ENCODE data around the gene NAV1.
"Not testable (repeated sequence)": the region's sequence is repeated elsewhere in the genome, so short reads cannot be mapped to it uniquely, and the experiment has no call there.

Gene NAV1

GRCh38 chr1:201504799-201505502, 34.0 kb upstream of the NAV1 start:
- no peak for FAIRE-seq

DNA sequence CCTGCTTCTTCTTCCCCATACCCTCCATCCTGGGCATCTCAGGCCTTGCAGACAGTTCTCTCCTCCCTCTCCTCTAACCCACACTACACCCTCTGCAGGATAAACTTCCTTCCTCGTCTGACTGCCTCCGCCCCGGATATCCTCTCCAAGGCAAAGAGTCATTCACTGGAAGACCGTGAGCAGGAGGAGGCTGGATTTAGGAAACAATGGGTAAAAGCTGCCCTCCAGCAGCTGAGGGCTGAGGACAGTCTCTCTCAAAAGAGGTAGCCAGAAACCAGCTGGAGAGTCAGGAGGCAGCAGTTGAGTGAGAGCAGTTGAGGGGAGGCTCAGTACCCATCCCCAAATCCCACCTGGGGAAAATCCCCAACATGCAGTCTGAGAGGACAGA, 33.4 kb upstream of the NAV1 start:
- FAIRE-seq = no peak

DNA sequence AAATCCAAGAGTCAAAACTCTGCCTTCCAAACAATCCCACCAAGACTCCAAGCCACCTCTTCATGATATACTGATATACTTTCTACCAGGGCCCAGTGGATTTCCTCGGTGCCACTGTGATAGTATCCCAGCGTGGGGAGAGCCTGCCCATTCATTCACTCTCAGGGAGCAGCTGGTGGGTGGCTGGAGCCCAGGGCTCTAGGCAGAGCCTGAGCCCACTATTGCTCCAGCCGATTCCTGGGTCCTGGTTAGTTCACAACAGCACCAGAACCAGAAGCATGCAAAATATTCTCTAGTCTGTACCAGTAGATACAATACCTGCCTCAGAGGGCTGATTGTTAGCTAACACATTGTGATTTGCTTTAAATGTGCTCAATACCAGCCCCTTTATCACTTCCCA, 32.8 kb upstream of the NAV1 start:
- FAIRE-seq = no peak

- FAIRE-seq = no peak
These were observed 32.2 kb upstream of the NAV1 start, which contains the start of gene CSRP1 for GRCh38 chr1:201506557-201507359. Gene CSRP1 (minus strand): TSS chr1:201507123. CDS start chr1:201496303, 10,820 bp downstream.

- no peak for FAIRE-seq
These were observed 31.6 kb upstream of the NAV1 start for GRCh38 chr1:201507360-201507675.

DNA sequence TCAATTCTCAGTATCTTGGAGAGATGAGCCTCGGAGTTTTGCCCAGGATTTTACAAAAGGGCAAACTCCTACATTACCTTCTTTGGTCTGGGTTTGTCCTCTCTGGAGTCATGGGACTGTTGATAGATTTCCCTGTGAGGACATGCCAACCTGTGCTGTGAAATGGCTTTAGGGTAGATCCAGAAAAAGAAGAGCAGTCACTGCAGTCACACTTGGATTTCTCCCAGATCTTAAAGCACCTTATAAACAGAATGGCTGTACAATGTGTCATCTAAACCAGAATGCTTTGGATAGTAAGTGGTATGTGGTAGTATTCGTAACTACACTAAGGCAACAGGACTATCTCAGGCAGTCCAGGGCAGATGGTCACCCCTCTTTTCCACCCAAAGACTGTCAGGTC, 30.1 kb upstream of the NAV1 start:
- FAIRE-seq = no peak

- no peak for FAIRE-seq
These were observed 29.1 kb upstream of the NAV1 start for GRCh38 chr1:201509601-201510374.

DNA sequence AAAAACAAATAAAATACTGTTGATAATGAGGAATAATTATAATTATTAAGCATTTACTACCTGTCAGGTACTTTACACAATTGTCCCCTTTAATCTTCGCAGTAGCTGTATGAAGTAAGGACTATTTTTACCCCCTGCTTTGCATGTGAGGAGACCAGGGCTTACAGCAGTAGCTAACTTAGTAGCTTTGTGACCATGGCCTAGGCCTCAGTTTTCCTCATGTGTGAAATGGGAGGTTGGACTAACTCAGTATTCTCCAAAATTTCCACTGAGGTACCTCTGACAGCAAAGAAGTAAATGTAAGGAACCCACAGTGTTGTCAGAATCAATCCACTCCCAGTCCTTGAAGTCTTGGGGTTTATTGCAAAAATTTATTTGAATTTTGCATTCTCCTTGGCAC, 28.2 kb upstream of the NAV1 start:
- FAIRE-seq = no peak

DNA sequence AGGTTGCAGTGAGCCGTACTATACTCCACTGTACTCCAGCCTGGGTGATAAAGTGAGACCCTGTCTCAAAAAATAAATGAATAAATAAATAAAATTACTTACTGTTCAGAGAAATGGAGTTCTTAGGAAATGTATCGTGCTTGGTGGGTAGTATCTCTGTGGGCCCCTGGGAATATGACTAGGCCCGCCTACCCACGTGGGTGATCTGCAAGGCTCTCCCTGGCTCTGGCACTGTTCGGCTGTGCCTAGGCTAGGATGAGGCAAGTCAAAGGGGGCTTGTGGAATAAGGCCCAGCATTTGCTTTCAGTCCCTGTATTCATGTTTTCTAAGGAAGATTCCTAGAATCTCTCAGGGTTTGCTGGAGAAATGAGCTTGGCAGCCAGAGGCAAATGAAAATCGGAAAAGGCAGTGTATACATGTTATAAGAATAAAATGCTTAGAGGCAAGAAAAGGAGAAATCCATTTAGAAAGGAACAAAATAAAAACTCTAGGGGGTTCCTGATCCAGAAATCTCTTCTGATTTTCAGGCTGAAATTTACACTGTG, 27.5 kb upstream of the NAV1 start:
- FAIRE-seq = no peak

GRCh38 chr1:201511941-201512539, 26.9 kb upstream of the NAV1 start:
- FAIRE-seq = no peak

GRCh38 chr1:201513498-201514243, 25.3 kb upstream of the NAV1 start:
- FAIRE-seq = no peak

DNA sequence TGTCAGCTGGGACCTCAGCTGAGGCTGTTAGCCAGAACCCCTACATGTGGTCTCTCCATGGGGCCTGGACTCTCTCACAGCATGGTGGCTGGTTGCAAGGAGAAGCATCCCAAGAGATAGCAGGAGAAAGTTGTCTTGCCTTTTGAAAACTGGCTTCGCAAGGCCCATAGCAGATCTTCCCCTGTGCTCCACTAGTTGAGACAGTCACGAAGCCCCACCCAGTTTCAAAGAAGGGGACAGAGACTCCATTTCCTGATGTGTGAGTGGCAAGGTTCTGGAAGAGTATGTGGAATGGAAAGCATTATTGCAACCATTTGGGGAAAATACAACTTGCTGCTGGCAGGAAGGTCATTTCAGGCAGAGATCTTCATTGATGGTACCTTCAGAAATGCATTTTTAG, 24.5 kb upstream of the NAV1 start:
- no peak for FAIRE-seq

- no peak for FAIRE-seq
These were observed 23.7 kb upstream of the NAV1 start for GRCh38 chr1:201515062-201515750.

DNA sequence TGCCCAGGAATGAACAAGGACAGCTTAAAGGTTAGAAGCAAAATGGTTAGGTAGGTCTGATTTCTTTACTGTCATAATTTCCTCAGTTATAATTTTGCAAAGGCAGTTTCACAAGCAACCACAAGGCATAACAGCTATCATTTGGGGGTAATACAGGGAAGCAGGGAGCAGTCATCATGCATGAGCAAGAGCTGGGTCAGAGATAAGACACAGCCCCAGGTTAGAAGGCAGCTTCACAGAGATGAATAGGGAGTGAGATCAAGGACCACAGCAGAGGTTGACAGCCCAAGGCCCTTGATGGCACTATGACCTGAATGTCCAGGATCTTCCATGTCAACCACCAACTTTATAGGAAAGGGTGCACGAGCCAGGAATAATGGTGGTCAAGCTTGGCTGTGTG, 23.0 kb upstream of the NAV1 start:
- no peak for FAIRE-seq

- FAIRE-seq = no peak
These were observed 22.3 kb upstream of the NAV1 start for GRCh38 chr1:201516511-201517127.

DNA sequence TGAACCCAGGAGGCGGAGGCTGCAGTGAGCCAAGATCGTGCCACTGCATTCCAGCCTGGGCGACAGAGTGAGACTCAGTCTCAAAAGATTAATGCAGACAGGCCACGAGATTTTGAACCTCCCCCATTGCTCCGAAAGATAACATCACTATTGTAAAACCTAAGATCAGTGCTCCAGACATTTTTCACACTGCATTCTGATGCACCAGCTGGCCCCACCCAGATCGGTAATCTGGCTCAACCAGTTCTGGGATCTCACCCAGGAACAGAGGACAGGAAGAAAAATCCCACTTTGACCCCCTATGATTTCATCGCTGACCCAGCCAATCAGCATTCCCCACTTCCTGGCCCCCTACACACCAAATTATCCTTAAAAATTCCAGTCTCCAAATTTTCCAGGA, 21.3 kb upstream of the NAV1 start:
- no peak for FAIRE-seq

DNA sequence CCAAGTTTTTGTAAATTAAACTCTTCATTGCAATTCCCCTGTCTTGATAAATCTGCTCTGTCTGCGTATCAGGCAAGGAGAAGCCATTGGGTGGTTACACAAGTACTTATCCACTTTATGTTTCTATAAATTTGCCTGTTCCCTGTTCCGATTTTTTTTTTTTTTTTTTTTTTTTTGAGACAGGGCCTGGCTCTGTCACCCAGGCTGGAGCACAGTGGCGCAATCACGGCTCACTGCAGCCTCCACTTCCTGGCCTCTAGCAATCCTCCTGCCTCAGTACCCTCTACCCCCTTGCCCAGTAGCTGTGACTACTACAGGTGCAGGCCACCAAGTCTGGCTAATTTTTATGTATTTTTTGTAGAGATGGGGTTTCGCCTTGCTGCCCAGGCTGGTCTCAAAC, 20.9 kb upstream of the NAV1 start:
- FAIRE-seq = no peak

GRCh38 chr1:201520046-201520575, 18.8 kb upstream of the NAV1 start:
- FAIRE-seq = not testable (repeated sequence)

- FAIRE-seq = peak; percentile 69
These were observed 13.6 kb upstream of the NAV1 start for GRCh38 chr1:201525193-201525778.

- no peak for FAIRE-seq
These were observed 11.0 kb upstream of the NAV1 start for GRCh38 chr1:201527879-201528278.
